Neural cell (in vitro differentiated cells): ENCODE results near the gene LRBA.

ENCODE experiments used
- EP300 ChIP-seq: fragments of 450-650 bp; conservative IDR thresholded peaks from 2 replicates; pipeline ENCODE4 v1.6.1; 2014; ENCODE audit warnings: antibody characterized with exemption, mild to moderate bottlenecking, moderate library complexity; ENCODE audit not compliant: poor library complexity, severe bottlenecking
- EZH2 ChIP-seq: fragments of 200-600, 300-800 bp; shearing (Covaris generic), sonication (generic); IDR thresholded peaks from 2 replicates; pipeline ENCODE4 v1.6.1; 2014; ENCODE audit warnings: antibody characterized with exemption, low read length, borderline replicate concordance, mild to moderate bottlenecking; ENCODE audit not compliant: insufficient read depth, poor library complexity, severe bottlenecking
- POLR2AphosphoS5 ChIP-seq: IDR thresholded peaks from 2 replicates; pipeline ENCODE4 v1.6.1; 2012
- REST ChIP-seq: IDR thresholded peaks from 2 replicates; pipeline ENCODE4 v1.6.1; 2012; ENCODE audit warnings: borderline replicate concordance
- SMC3 ChIP-seq: fragments of 450-650 bp; conservative IDR thresholded peaks from 2 replicates; pipeline ENCODE4 v1.6.1; 2014; ENCODE audit warnings: antibody characterized with exemption, mild to moderate bottlenecking, moderate library complexity; ENCODE audit not compliant: poor library complexity
- TAF1 ChIP-seq: IDR thresholded peaks from 2 replicates; pipeline ENCODE4 v1.6.1; 2012; ENCODE audit warnings: low read depth
- TF ChIP-seq, protein P1 (sequence below): fragments of 450-650 bp; IDR thresholded peaks from 2 replicates; pipeline ENCODE4 v1.5.1; 2014; ENCODE audit warnings: antibody characterized with exemption, mild to moderate bottlenecking, moderate library complexity; ENCODE audit not compliant: poor library complexity, severe bottlenecking

DNA sequence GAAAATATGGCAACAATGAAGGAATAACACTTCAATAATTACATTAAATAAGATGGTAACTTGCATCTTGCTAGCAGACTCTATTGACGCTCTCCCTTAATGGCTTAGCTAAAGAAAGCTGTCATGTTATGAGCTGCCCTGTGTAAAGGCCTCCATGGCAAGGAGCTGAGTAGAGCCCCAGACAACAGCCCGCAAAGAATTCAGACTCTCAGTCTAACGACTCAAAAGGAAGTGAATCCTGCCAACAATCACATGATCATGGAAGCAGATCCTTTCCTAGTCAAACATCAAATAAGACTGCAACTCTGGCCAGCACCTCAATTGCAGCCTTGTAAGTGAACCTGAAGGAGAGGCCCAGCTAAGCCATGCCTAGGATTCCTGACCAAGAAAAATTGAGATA, 275.5 kb downstream of the LRBA start:
- TF ChIP-seq REST: no peak
- TF ChIP-seq, protein P1, sequence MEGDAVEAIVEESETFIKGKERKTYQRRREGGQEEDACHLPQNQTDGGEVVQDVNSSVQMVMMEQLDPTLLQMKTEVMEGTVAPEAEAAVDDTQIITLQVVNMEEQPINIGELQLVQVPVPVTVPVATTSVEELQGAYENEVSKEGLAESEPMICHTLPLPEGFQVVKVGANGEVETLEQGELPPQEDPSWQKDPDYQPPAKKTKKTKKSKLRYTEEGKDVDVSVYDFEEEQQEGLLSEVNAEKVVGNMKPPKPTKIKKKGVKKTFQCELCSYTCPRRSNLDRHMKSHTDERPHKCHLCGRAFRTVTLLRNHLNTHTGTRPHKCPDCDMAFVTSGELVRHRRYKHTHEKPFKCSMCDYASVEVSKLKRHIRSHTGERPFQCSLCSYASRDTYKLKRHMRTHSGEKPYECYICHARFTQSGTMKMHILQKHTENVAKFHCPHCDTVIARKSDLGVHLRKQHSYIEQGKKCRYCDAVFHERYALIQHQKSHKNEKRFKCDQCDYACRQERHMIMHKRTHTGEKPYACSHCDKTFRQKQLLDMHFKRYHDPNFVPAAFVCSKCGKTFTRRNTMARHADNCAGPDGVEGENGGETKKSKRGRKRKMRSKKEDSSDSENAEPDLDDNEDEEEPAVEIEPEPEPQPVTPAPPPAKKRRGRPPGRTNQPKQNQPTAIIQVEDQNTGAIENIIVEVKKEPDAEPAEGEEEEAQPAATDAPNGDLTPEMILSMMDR: no peak
- TF ChIP-seq EZH2: no peak
- no peak for TF ChIP-seq SMC3
- TF ChIP-seq POLR2AphosphoS5: no peak
- TF ChIP-seq EP300: no peak
- no peak for TF ChIP-seq TAF1
